ENCODE data around the gene TNFRSF1B.

GRCh38 chr1:12219800-12220199, 53.0 kb downstream of the TNFRSF1B start:
- TF ChIP-seq CTCF (IDR thresholded peaks at IDR 0.05) (no peak), POLR2A (IDR thresholded peaks at IDR 0.05) (no peak)
